BJ (cell line): ENCODE data around the gene NELL1. TPM values are rescaled to one million over a fixed set of nuclear protein-coding genes. Genes with fewer than 3 reads are reported as not detected.

Experiments used
- CTCF ChIA-PET: fragments of 350-600 bp; formaldehyde crosslinking; extraction: SDS; loops from one replicate; lab custom pipeline; 2021; ENCODE audit warnings: antibody characterized with exemption, inconsistent platforms; lab: Yijun Ruan, JAX
- POLR2A ChIA-PET: fragments of 300-600 bp; sonication (Branson Sonifier 250); formaldehyde crosslinking; extraction: SDS; loops from one replicate; lab custom pipeline; 2021; ENCODE audit warnings: antibody characterized with exemption; lab: Charles Lee
- DNase-seq: peaks from one replicate; pipeline ENCODE4 v3.0.0-alpha.2; 2011; ENCODE audit warnings: low read depth
- H3K27me3 ChIP-seq: 2 replicates; pipeline ENCODE4 v1.6.0; 2011; ENCODE audit warnings: low read length; ENCODE audit not compliant: control insufficient read depth, insufficient read depth
- H3K36me3 ChIP-seq: 2 replicates; pipeline ENCODE4 v1.5.1; 2011; ENCODE audit warnings: low read length; ENCODE audit not compliant: control insufficient read depth, insufficient read depth
- H3K4me3 ChIP-seq: 2 replicates; pipeline ENCODE4 v1.5.1; 2011; ENCODE audit warnings: low read depth, mild to moderate bottlenecking, control low read depth, low read length
- polyA plus RNA-seq: library from polyadenylated mRNA; depleted of rRNA; stranded (reverse); fragments of >200 nt; gene quantifications from 2 replicates; pipeline ENCODE4 v1.2.3, GENCODE V29; 2011
- TF ChIP-seq, protein P1 (sequence below): IDR thresholded peaks from 2 replicates; pipeline ENCODE4 v1.5.1; 2011; ENCODE audit warnings: low read depth, mild to moderate bottlenecking, control low read depth, inconsistent platforms, low read length, moderate library complexity; ENCODE audit not compliant: insufficient read depth

NELL1 gene
- polyA plus RNA-seq, 1 experiment, result not detected

DNA sequence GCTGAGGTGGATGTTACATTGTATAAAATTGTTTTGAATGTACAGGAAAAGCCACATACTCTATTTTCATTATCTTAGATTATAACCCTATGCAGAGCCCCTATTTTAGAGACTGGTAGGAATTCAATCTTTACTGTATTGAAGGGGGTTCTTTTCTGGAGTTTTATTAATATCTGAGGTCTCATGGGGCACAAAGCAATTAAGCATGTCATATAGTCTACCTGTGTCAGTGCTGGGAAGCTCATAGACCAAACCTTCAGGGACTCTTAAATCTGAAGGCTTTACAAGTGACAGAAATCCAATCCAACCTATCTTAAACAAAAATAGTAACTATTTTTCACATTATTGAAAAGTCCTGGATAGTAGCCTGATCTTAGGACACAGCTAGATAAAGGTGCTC, 733.7 kb downstream of the NELL1 start:
- TF ChIP-seq, protein P1, sequence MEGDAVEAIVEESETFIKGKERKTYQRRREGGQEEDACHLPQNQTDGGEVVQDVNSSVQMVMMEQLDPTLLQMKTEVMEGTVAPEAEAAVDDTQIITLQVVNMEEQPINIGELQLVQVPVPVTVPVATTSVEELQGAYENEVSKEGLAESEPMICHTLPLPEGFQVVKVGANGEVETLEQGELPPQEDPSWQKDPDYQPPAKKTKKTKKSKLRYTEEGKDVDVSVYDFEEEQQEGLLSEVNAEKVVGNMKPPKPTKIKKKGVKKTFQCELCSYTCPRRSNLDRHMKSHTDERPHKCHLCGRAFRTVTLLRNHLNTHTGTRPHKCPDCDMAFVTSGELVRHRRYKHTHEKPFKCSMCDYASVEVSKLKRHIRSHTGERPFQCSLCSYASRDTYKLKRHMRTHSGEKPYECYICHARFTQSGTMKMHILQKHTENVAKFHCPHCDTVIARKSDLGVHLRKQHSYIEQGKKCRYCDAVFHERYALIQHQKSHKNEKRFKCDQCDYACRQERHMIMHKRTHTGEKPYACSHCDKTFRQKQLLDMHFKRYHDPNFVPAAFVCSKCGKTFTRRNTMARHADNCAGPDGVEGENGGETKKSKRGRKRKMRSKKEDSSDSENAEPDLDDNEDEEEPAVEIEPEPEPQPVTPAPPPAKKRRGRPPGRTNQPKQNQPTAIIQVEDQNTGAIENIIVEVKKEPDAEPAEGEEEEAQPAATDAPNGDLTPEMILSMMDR, result no peak
- no peaks in the 10 kb centered on the region for H3K36me3 ChIP-seq
- no peak overlapping the region for H3K4me3 ChIP-seq
- ChIA-PET POLR2A (no interaction called here), CTCF (interaction anchor here (1.2 kb wide), 1 partner anchor 8 kb away, joined by 3 read pairs; no protein-coding TSS in a partner anchor)
- no peak for DNase-seq
- no peaks in the 10 kb centered on the region for H3K27me3 ChIP-seq

DNA sequence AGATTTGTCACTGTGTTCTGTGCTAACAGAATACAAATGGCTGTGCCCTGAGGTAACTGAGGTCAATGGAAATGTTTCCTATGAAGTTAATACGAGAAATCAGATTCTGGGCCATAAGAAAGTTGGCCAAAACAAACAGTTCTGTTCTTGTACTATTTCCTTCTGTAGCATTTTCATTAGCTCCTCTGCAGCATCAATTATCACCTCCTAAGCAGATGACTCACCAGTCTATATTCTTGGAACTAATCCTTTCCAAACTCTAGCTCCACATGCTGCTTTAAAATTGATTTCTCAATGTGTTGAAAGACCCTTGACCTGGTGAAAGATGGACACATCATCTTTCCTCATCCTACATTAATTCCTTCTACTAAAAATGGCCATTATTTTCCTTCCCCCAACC, 736.0 kb downstream of the NELL1 start:
- no peaks in the 10 kb centered on the region for H3K36me3 ChIP-seq
- TF ChIP-seq, protein P1, result no peak
- no peak for DNase-seq
- H3K4me3 ChIP-seq, result no peak overlapping the region
- ChIA-PET POLR2A (no interaction called here), CTCF (no interaction called here)
- H3K27me3 ChIP-seq, result no peaks in the 10 kb centered on the region

DNA sequence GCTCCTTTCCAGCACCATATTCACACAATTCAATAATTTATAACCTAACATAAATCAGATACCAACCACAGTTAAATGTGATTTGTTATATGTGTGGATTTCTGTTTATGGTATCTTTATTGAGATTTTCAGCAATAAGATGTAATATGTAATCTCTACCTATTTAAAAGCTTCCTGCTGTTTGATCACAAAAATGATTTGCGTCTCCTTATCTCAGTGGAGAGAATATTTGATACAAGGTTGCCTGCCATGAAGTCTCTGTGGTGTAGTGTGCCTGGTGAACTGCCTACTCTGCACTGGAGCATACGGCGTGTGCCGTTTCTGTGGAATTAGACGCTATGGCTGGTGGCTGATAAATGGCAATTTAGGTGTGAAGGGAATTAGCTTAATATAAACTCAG, 741.1 kb downstream of the NELL1 start:
- H3K36me3 ChIP-seq, result no peaks in the 10 kb centered on the region
- CTCF ChIA-PET, result no interaction called here
- no peak for DNase-seq
- no peak overlapping the region for H3K4me3 ChIP-seq
- POLR2A ChIA-PET, result no interaction called here
- TF ChIP-seq, protein P1, result no peak
- no peaks in the 10 kb centered on the region for H3K27me3 ChIP-seq

DNA sequence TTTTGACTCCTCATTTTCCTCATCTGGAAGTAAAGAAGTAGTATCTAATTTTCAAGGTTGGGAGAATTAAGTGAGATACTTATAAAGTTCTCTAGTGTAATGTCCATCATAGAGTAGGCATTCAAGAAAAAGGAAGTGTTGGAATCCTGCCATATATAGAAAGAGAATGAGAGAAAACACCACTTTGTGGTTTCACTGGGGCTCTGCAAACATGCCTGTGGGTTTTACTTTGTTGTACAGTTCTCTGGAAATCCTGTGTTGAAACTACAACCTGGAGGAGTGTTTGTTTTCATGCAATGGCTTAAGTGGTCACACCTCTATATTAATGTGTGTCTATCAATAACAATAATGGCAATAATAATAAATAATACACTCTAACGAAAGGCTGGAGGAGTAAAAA, 741.7 kb downstream of the NELL1 start:
- no peaks in the 10 kb centered on the region for H3K36me3 ChIP-seq
- H3K4me3 ChIP-seq, result no peak overlapping the region
- H3K27me3 ChIP-seq, result no peaks in the 10 kb centered on the region
- TF ChIP-seq, protein P1, result no peak
- ChIA-PET POLR2A (no interaction called here), CTCF (no interaction called here)
- DNase-seq, result no peak

DNA sequence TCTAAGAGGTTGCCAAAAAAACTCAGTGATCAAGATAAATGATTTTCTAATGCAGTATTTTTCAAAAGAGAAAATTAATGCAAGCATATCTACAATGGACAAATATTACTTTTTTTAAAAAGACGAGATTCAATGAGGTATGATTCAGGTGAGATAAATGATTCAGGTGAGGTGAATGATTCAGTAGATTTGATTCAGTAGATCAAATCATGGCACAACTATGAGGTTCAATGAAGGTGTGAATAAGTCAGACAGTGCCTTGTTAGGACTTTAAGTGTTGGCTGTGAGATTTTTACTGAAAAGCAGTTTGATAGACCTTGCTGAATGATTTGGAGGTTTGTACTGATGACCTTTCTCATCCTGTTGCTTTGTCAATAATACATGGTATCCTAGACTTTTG, 742.2 kb downstream of the NELL1 start:
- TF ChIP-seq, protein P1, result no peak
- DNase-seq, result no peak
- no peaks in the 10 kb centered on the region for H3K36me3 ChIP-seq
- H3K27me3 ChIP-seq, result no peaks in the 10 kb centered on the region
- POLR2A ChIA-PET, result no interaction called here
- no peak overlapping the region for H3K4me3 ChIP-seq
- CTCF ChIA-PET, result no interaction called here
